Transverse colon (tissue), 4 donors: ENCODE measurements around the gene GNAQ.

Experiments
- CTCF ChIP-seq, 5 experiments: fragments of 200-600 bp in 3 of 5; fragments of 450-650 bp in 2 of 5; sonication (generic) in 3 of 5; IDR thresholded peaks; 1 replicate in 2 of 5; 2 replicates in 3 of 5; pipeline ENCODE4 v1.5.1; 2016 to 2017; ENCODE audit warnings: antibody characterized with exemption in 5 of 5, inconsistent platforms in 3 of 5, mild to moderate bottlenecking in 2 of 5, moderate library complexity in 1 of 5
- EP300 ChIP-seq: sonication (generic); formaldehyde crosslinking; IDR thresholded peaks from one replicate; pipeline ENCODE4 v1.6.1; 2017; ENCODE audit warnings: antibody characterized with exemption, low read depth
- POLR2A ChIP-seq: fragments of 450-650 bp; IDR thresholded peaks from one replicate; pipeline ENCODE4 v1.6.1; 2016; ENCODE audit warnings: antibody characterized with exemption, mild to moderate bottlenecking, moderate library complexity
- POLR2AphosphoS5 ChIP-seq, 3 donors: sonication (generic); formaldehyde crosslinking; IDR thresholded peaks; one replicate each; pipeline ENCODE4 v1.6.1; 2016; ENCODE audit warnings: antibody characterized with exemption in 3 of 3

GRCh38 chr9:77807846-77808750 lies 223.5 kb downstream of the GNAQ start:
- no peak for TF ChIP-seq CTCF (IDR thresholded peaks at IDR 0.05)
- TF ChIP-seq POLR2AphosphoS5 (IDR thresholded peaks at IDR 0.05), result no peak
- no peak for TF ChIP-seq POLR2A
- TF ChIP-seq EP300, result no peak
